K562 (cell line): ENCODE results near the gene EIF4E2. TPM values are rescaled to one million over a fixed set of nuclear protein-coding genes. Genes with fewer than 3 reads are reported as not detected.

Experiments used
- ATAC-seq: fragments of 200-7000 bp; cut with Tn5 transposase; 3 replicates; pipeline ENCODE4 v1.9.1; 2020; ENCODE audit warnings: moderate library complexity
- BruUV-seq: library from RNA; stranded (reverse); fragments of 400-500 nt; replicated peaks from 2 replicates; lab custom pipeline; 2021; lab: Mats Ljungman, UMichigan
- CTCF ChIA-PET: fragments of 300-600 bp; formaldehyde crosslinking; extraction: SDS; loops from one replicate; lab custom pipeline; 2021; ENCODE audit warnings: low intra/inter-chr PET ratio; lab: Yijun Ruan, JAX
- POLR2A ChIA-PET: fragments of 300-600, 350-650 bp; sonication (Branson Sonifier 250); formaldehyde crosslinking; extraction: SDS; loops from one replicate; lab custom pipeline; 2021; ENCODE audit warnings: antibody characterized with exemption, inconsistent platforms; lab: Yijun Ruan, JAX
- DNase-seq, 4 experiments: peaks; one replicate each; pipeline versions ENCODE4 v3.0.0 to v3.0.0-alpha.2; 2011 to 2018; ENCODE audit warnings: low spot score in 3 of 4, mixed read lengths in 3 of 4; ENCODE audit errors: extremely low read depth in 1 of 4
- FAIRE-seq: peaks from 2 replicates; lab custom pipeline; 2011; peaks lifted over from hg19 to GRCh38; lab: Jason Lieb, UNC
- H2AFZ ChIP-seq: 2 replicates; pipeline ENCODE4 v1.6.0; 2011; ENCODE audit warnings: low read depth, low read length, control low read depth, inconsistent platforms
- H3K27ac ChIP-seq: fragments of 200-600 bp; 3 replicates; pipeline ENCODE4 v1.8.0; 2011; ENCODE audit warnings: low read depth, mild to moderate bottlenecking, control low read depth, inconsistent platforms, low read length, moderate library complexity, mixed read lengths; ENCODE audit errors: extremely low read depth
- H3K27me3 ChIP-seq, 2 experiments: fragments of 300-600 bp in 1 of 2; 2 replicates in 1 of 2; 3 replicates in 1 of 2; pipeline versions ENCODE4 v1.6.0 to v1.8.0; 2011; ENCODE audit warnings: inconsistent platforms in 2 of 2, low read length in 2 of 2, mild to moderate bottlenecking in 1 of 2, mixed read lengths in 1 of 2, moderate library complexity in 1 of 2; ENCODE audit not compliant: control insufficient read depth in 2 of 2, insufficient read depth in 2 of 2
- H3K36me3 ChIP-seq: fragments of 300-600 bp; 3 replicates; pipeline ENCODE4 v1.8.0; 2011; ENCODE audit warnings: mild to moderate bottlenecking, low read length, inconsistent platforms; ENCODE audit not compliant: control insufficient read depth, insufficient read depth
- H3K4me1 ChIP-seq, 2 experiments: fragments of 200-600 bp in 1 of 2; replicated peaks in 1 of 2; 2 replicates in 1 of 2; 3 replicates in 1 of 2; pipeline versions ENCODE4 v1.5.1 to v1.8.0; 2011; ENCODE audit warnings: inconsistent platforms in 2 of 2, low read length in 2 of 2, mild to moderate bottlenecking in 1 of 2, mixed read lengths in 1 of 2, moderate library complexity in 1 of 2; ENCODE audit not compliant: control insufficient read depth in 2 of 2, insufficient read depth in 2 of 2
- H3K4me2 ChIP-seq: 2 replicates; pipeline ENCODE4 v1.6.1; 2011; ENCODE audit warnings: low read length, control low read depth, inconsistent platforms, mixed read lengths; ENCODE audit not compliant: insufficient read depth
- H3K4me3 ChIP-seq: fragments of 200-600 bp; sonication (generic), shearing (Covaris generic); 2 replicates; pipeline ENCODE4 v1.5.1; 2016; ENCODE audit warnings: control low read depth, inconsistent platforms
- H3K79me2 ChIP-seq: fragments of 200-600 bp; 3 replicates; pipeline ENCODE4 v1.8.0; 2011; ENCODE audit warnings: low read length, inconsistent platforms; ENCODE audit not compliant: control insufficient read depth, insufficient read depth
- H3K9ac ChIP-seq, 2 experiments: 2 replicates each; pipeline versions ENCODE4 v1.6.0 to v1.6.1; 2011; ENCODE audit warnings: low read depth in 2 of 2, low read length in 2 of 2, control low read depth in 1 of 2, inconsistent platforms in 1 of 2, mild to moderate bottlenecking in 1 of 2, mixed read lengths in 1 of 2; ENCODE audit not compliant: insufficient read depth in 1 of 2
- H3K9me1 ChIP-seq: one replicate; pipeline ENCODE4 v1.6.0; 2011; ENCODE audit warnings: inconsistent platforms, mild to moderate bottlenecking, low read length, moderate library complexity; ENCODE audit not compliant: control insufficient read depth, insufficient read depth
- H3K9me3 ChIP-seq: replicated peaks from 2 replicates; pipeline ENCODE4 v1.5.1; 2011; ENCODE audit warnings: low read depth, low read length, inconsistent platforms; ENCODE audit not compliant: control insufficient read depth, insufficient read depth
- H4K20me1 ChIP-seq: replicated peaks from 2 replicates; pipeline ENCODE4 v1.6.1; 2011; ENCODE audit warnings: low read length, inconsistent platforms, mixed read lengths; ENCODE audit not compliant: control insufficient read depth, insufficient read depth
- USF2 ChIP-seq: sonication (generic); formaldehyde crosslinking; IDR thresholded peaks from 2 replicates; pipeline ENCODE4 v1.5.0; 2020; ENCODE audit warnings: missing genetic modification reagents
- ZNF512 ChIP-seq: IDR thresholded peaks from 2 replicates; pipeline ENCODE4 v1.6.1; 2016; ENCODE audit warnings: missing genetic modification characterization, missing compliant biosample characterization
- WGBS: fragments of 100-300 bp; shearing (Covaris generic); methylation state at CpG from one replicate; pipeline ENCODE4 v1.1.6; 2016; ENCODE audit warnings: low coverage, mixed read lengths; ENCODE audit not compliant: insufficient coverage; ENCODE audit errors: missing lambda C conversion rate; 5-methylcytosine and 5-hydroxymethylcytosine counted together
- in situ Hi-C: fragments of 300-500 bp; cut with MboI; formaldehyde crosslinking; loops from 4 replicates; pipeline ENCODE4 v1.15.0; 2018; ENCODE audit warnings: inconsistent platforms, mixed read lengths
- intact Hi-C: fragments of 100-400 bp; cut with micrococcal nuclease; formaldehyde crosslinking; loops from 2 replicates; pipeline ENCODE4 v1.14.2; 2022
- polyA plus RNA-seq, 8 experiments: library from polyadenylated mRNA; depleted of rRNA in 4 of 8; stranded (reverse) in 5 of 8; unstranded in 3 of 8; fragments of >200 nt; fragmentation: Nextera tagmentation in 2 of 8; fragmentation: Illumina TruSeq in 1 of 8; extraction: Ambion mirVana in 2 of 8; extraction: Trizol in 1 of 8; gene quantifications; 2 replicates each; pipeline versions ENCODE4 v1.2.1 to v1.2.3, GENCODE V29; 2011 to 2014; ENCODE audit warnings: inconsistent platforms in 1 of 8, missing spikeins in 1 of 8
- total RNA-seq, 7 experiments: library from RNA; depleted of rRNA in 6 of 7; stranded (reverse); fragments of >200 nt in 6 of 7; fragmentation: Illumina TruSeq in 2 of 7; extraction: Trizol in 2 of 7; gene quantifications; 2 replicates each; pipeline versions ENCODE4 v1.2.1 to v1.2.3, GENCODE V29; 2011 to 2021; ENCODE audit warnings: low replicate concordance in 1 of 7

Gene EIF4E2
- total and polyA plus RNA-seq, 9 of the 15 experiments (the other 6 are each of a cell fraction or from before 2014, with no cell fraction given) = 33.9 to 169 (median 77.5) TPM

- 0% methylated on average over 3 of the region's 3 CpGs for WGBS
- no peaks in the 10 kb centered on the region; the same call in 1 of the 2 replicates for H4K20me1 ChIP-seq
- no TSS peak for BruUV-seq
These were observed 52.8 kb downstream of the EIF4E2 start for GRCh38 chr2:232603283-232603682.

More at GRCh38 chr2:232603283-232603682, 52.8 kb downstream of the EIF4E2 start:
- H2AFZ ChIP-seq = no peak overlapping the region
- H3K27ac ChIP-seq = no peak overlapping the region
- peaks cover 0 to 14% of the 10 kb centered on the region in 2 experiments; a peak in 2 of 5 replicates for H3K4me1 ChIP-seq
- no peaks in the 10 kb centered on the region for H3K79me2 ChIP-seq
- POLR2A ChIA-PET = interaction anchor here (0.6 to 1.2 kb wide), 2 partner anchors 12 to 141 kb away, joined by 3 read pairs; no protein-coding TSS in a partner anchor
- H3K4me3 ChIP-seq = no peak overlapping the region
- DNase-seq (no peak), ATAC-seq (no peak), FAIRE-seq (no peak)
- H3K27me3 ChIP-seq = peaks cover 2 to 25% of the 10 kb centered on the region in 2 experiments; a peak in 3 of 5 replicates
- in situ Hi-C loops (loop anchor here (25.0 kb wide), 1 partner anchor 659 kb away; the partner anchor contains the start of gene ATG16L1), intact Hi-C loops (loop anchor here (10.0 kb wide), 1 partner anchor 422 kb away; no protein-coding TSS in a partner anchor)
- no peaks in the 10 kb centered on the region for H3K9me3 ChIP-seq
- TF ChIP-seq USF2 (CRISPR knock-in tag) (no peak), ZNF512 (tag) (peak; percentile 71)
- H3K4me2 ChIP-seq = no peak overlapping the region
- no peaks in the 10 kb centered on the region for H3K9me1 ChIP-seq
- CTCF ChIA-PET = interaction anchor here (0.6 kb wide), 1 partner anchor 115 kb away, joined by 3 read pairs; no protein-coding TSS in a partner anchor
- no peak overlapping the region for H3K9ac ChIP-seq
- H3K36me3 ChIP-seq = no peaks in the 10 kb centered on the region
